ENCODE results near the gene LMTK3. TPM values are rescaled to one million over a fixed set of nuclear protein-coding genes. Genes with fewer than 3 reads are reported as not detected.
"Not testable (repeated sequence)": the region's sequence is repeated elsewhere in the genome, so short reads cannot be mapped to it uniquely, and the experiment has no call there.

LMTK3 gene
- total RNA-seq, 1 experiment from 2014 or later = 3.0 TPM

DNA sequence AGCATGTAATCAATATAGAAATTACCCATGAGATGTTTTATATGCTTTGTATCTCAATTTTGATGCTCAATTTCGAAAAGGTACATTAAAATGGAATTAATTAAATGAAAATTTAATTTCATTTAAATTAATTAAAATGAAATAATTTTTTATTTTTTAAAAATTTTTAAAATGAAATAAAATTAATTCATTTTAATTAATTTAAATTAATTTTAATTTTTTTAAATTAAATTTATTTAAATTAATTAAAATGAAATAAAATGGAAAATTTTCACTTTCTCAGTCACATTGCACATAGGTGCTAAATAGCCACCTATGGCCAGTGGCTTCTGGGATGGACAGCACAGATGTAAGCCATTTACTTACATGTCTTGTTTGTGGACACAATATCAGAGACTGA, 36.1 kb upstream of the LMTK3 start:
- Histone ChIP-seq H3K36me3 (replicated peaks; ENCODE audit: control insufficient read depth, insufficient read depth, low read length) (no peaks in the 10 kb centered on the region), H3K27me3 (ENCODE audit: control insufficient read depth, insufficient read depth, low read length) (no peaks in the 10 kb centered on the region), H3K4me3 (ENCODE audit: insufficient read depth, low read depth, low read length) (no peak overlapping the region)
- no peak for DNase-seq

DNA sequence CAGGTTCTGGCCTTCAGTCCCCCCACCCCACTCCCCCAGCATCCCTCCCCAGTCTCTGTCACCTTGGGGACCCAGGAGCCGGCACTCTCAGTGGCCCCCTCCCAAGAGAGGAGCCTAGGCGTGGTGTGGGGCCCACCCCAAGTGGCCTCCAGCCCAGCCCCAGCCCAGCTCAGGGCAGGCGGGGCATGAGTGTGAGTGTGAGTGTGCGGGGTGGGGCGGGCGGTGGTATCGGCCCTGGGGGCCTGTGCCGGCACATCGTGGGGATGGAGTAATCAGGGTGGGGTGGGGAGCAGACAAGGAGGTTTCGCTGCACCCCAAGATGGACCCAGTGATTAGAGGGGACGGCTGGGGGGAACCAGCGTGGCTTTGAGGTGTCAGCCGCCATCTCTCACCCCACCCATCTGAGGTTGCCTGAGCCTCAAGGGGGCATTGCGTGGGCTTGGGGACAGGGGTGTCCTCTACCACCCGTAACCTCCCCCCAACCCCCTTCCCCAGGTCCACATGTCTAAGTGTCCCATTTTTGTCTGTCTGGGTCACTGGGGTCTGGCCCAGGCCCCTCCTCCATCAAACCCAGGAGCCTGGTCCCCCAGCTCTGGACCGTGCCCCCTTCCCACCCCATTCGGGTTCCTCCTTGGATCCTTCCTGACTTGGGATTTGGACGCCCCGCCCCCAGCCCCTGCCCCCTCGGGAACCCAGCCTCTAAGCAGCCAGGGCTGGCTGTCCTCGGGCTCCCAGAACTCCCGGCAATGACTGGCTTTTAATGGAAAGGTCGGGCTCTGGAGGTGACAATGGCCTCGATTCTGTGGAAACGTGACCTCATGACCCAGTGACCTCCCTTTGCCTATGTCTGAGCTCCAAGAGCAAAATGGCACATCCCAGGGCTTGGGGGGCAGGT, 33.5 kb upstream of the LMTK3 start:
- H3K27me3 ChIP-seq (ENCODE audit: control insufficient read depth, insufficient read depth, low read length) = no peaks in the 10 kb centered on the region
- no peaks in the 10 kb centered on the region for H3K36me3 ChIP-seq (replicated peaks; ENCODE audit: control insufficient read depth, insufficient read depth, low read length)
- H3K4me3 ChIP-seq (ENCODE audit: insufficient read depth, low read depth, low read length) = no peak overlapping the region
- peak; percentile 88 for DNase-seq

DNA sequence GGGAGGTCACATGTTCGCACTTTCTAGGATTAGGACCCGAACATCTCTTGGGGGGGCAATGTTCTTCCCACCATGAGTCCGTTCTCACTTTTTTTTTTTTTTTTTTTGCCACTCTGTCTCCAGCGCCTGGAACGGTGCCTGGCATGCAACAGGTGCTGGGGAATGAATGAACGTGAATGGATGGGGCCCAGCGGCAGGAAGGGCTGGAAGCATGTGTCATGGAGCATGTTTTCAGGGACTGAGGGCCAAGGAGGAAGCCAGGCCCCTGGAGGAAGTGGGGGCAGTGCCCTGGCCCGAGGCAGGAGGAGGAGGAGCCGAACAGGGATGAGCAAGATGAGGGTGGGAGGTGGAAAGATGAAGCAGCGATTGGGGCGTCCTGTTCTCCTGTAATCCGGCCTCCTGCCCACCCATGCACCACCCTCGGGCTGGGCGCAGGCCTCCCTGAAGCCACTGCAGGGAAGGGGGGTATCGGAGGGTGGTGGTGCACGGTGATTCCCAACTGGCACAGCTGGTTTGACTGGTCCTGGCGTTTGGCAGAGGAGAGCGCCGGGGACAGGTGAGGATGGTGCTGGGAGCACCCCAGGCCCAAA, 31.6 kb upstream of the LMTK3 start:
- no peaks in the 10 kb centered on the region for H3K36me3 ChIP-seq (replicated peaks; ENCODE audit: control insufficient read depth, insufficient read depth, low read length)
- no peaks in the 10 kb centered on the region for H3K27me3 ChIP-seq (ENCODE audit: control insufficient read depth, insufficient read depth, low read length)
- DNase-seq = peak; percentile 66
- H3K4me3 ChIP-seq (ENCODE audit: insufficient read depth, low read depth, low read length) = no peak overlapping the region

DNA sequence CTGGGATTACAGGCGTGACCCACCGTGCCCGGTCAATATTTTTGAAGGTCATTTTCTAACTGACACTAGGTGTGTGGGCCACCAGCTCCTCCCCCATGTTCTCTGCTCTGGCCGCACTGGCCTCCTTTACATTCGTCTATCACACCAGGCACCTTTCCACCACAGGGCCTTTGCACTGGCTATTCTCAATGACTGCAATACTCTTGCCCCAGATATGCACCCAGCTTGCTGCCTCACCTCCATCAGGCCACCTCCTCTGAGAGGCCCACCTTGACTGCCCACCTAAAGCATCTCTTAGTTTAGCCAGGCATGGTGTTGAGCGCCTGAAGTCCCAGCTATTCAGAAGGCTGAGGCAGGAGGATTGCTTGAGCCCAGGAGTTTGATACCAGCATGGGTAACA, 30.2 kb upstream of the LMTK3 start:
- Histone ChIP-seq H3K4me3 (ENCODE audit: insufficient read depth, low read depth, low read length) (no peak overlapping the region), H3K27me3 (ENCODE audit: control insufficient read depth, insufficient read depth, low read length) (no peaks in the 10 kb centered on the region), H3K36me3 (replicated peaks; ENCODE audit: control insufficient read depth, insufficient read depth, low read length) (no peaks in the 10 kb centered on the region)
- no peak for DNase-seq

DNA sequence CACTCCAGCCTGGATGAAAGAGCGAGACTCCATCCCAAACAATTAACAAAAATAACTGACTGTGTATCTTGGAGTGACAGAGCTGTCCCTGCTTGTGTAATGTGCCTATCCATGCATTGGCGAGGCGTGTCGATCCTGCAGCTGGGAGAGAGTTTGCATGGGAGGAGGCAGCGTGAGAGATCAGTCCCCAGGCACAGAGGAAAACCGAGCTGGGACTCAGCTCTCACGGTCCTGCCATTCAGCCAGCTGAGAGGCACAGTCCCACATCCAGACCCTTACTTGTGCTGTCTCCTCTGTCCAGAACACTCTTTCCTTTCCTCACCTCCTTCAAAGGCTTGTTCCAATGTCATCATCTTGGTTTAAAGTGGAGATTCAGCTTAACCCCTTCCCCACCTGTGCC, 28.5 kb upstream of the LMTK3 start:
- no peaks in the 10 kb centered on the region for H3K27me3 ChIP-seq (ENCODE audit: control insufficient read depth, insufficient read depth, low read length)
- DNase-seq = no peak
- no peaks in the 10 kb centered on the region for H3K36me3 ChIP-seq (replicated peaks; ENCODE audit: control insufficient read depth, insufficient read depth, low read length)
- H3K4me3 ChIP-seq (ENCODE audit: insufficient read depth, low read depth, low read length) = no peak overlapping the region

DNA sequence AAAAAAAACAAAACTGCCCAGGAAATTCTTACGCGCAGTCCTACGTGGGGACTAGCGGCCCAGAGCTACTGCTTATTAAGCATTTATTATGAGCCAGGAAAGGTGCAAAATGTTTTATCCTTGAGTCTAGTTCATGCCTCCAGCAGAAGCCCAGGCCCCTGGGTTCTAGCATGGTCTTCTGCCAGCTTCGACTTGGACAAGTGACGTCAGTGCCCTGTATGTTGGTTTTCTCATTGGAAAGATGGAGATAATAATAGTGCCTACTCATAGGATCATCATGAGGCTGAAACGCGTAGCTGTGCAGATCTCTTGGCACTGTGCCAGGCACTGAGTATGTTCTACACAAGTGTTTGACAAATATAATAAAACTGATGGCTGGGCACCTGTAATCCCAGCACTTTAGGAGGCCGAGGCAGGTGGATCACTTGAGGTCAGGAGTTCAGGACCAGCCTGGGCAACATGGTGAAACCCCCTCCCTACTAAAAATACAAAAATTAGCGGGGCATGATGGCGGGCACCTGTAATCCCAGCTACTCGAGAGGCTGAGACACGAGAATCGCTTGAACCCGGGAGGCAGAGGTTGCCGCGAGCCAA, 28.0 kb upstream of the LMTK3 start:
- no peaks in the 10 kb centered on the region for H3K27me3 ChIP-seq (ENCODE audit: control insufficient read depth, insufficient read depth, low read length)
- DNase-seq = no peak
- no peaks in the 10 kb centered on the region for H3K36me3 ChIP-seq (replicated peaks; ENCODE audit: control insufficient read depth, insufficient read depth, low read length)
- H3K4me3 ChIP-seq (ENCODE audit: insufficient read depth, low read depth, low read length) = no peak overlapping the region

DNA sequence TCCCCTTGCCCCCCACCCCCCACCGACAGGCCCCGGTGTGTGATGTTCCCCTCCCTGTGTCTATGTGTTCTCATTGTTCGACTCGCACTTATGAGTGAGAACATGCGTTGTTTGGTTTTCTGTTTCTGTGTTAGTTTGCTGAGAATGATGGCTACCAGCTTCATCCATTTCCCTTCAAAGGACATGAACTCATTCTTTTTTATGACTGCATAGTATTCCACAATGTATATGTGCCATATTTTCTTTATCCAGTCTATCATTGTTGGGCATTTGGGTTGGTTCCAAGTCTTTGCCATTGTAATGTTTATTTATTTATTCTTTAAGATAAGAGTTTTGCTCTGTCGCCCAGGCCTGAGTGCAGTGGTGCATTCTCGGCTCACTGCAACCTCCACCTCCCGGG, 26.4 kb upstream of the LMTK3 start:
- H3K36me3 ChIP-seq (replicated peaks; ENCODE audit: control insufficient read depth, insufficient read depth, low read length); H3K27me3 ChIP-seq (ENCODE audit: control insufficient read depth, insufficient read depth, low read length); H3K4me3 ChIP-seq (ENCODE audit: insufficient read depth, low read depth, low read length); DNase-seq: not testable (repeated sequence)

DNA sequence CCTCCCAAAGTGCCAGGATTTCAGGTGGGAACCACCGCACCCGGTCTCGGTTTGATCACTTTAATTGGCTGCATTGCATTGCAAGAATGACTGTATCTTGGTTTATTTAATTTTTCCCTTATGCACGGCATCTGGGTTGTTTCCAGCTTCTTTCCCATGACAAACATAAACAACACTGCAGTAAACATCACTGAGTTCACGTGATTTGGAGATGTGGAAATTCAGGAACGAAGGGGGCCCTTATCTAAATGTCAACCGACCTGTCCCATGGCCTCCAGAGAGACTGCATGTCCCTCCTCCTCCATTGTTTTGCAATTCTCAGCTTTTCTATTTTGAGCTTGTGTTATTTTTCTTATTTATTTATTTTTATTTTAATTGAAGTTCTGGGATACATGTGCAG, 25.9 kb upstream of the LMTK3 start:
- DNase-seq = no peak
- no peaks in the 10 kb centered on the region for H3K36me3 ChIP-seq (replicated peaks; ENCODE audit: control insufficient read depth, insufficient read depth, low read length)
- H3K27me3 ChIP-seq (ENCODE audit: control insufficient read depth, insufficient read depth, low read length) = no peaks in the 10 kb centered on the region
- H3K4me3 ChIP-seq (ENCODE audit: insufficient read depth, low read depth, low read length) = no peak overlapping the region

DNA sequence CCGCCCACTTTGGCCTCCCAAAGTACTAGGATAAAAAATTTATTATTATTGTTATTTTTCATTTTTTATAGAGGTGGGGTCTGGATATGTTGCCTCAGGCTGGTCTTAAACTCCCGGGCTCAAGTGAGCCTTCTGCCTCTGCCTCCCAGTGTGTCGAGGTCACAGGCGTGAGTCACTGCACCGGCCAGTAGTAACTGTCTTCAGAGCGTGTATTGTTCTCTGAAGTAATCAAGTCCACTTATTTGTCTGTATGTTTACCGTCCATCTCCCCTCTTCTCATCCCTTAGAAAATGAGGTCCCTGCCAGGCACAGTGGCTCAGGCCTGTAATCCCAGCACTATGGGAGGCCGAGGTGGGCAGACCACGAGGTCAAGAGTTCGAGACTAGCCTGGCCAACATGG, 22.1 kb upstream of the LMTK3 start:
- no peaks in the 10 kb centered on the region for H3K36me3 ChIP-seq (replicated peaks; ENCODE audit: control insufficient read depth, insufficient read depth, low read length)
- no peak overlapping the region for H3K4me3 ChIP-seq (ENCODE audit: insufficient read depth, low read depth, low read length)
- no peak for DNase-seq
- no peaks in the 10 kb centered on the region for H3K27me3 ChIP-seq (ENCODE audit: control insufficient read depth, insufficient read depth, low read length)

DNA sequence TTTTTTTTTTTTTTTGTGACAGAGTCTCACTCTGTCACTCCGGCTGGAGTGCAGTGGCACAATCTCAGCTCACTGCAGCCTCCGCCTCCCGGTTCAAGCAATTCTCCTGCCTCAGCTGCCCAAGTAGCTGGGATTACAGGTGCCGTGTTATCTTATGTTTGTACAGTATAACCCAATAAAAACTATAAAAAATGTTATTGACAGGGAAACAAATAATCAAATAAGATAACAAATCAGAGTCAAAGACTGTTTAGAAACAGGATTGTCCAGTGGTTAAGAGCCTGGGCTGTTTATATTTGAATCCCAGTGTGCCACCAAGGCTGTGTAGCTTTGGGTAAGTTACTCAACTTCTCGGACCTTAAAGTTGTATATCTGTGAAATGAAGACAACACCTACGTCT, 19.1 kb upstream of the LMTK3 start:
- Histone ChIP-seq H3K36me3 (replicated peaks; ENCODE audit: control insufficient read depth, insufficient read depth, low read length) (no peaks in the 10 kb centered on the region), H3K4me3 (ENCODE audit: insufficient read depth, low read depth, low read length) (no peak overlapping the region), H3K27me3 (ENCODE audit: control insufficient read depth, insufficient read depth, low read length) (no peaks in the 10 kb centered on the region)
- no peak for DNase-seq

DNA sequence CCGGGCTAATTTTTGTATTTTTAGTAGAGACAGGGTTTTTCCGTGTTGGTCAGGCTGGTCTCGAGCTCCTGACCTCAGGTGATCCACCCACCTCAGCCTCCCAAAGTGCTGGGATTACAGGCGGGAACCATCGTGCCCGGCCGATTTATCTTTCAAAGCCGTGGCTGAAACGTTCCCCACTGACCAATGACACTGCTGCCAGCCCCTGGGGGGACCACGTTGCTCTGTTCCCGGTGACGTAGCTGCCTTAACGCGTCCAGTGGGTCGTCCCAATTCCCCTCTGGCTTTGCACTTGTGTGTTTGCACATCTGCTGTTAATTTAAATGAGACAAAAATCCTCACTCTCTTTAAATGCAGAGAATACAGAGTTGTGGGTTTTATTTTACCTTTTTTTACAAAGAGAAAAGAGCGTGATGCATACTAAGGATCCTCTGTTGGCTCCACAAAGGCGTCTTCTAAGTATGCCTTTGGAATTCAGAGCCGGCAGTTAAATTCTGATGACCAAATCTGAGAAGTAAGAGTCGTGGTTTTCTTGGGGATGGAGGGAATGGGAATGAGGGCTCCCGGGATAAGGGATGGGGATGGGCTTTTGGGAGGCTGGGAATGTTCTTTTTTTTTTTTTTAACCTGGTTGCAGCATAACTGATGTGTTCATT, 18.6 kb upstream of the LMTK3 start:
- no peaks in the 10 kb centered on the region for H3K27me3 ChIP-seq (ENCODE audit: control insufficient read depth, insufficient read depth, low read length)
- no peak for DNase-seq
- H3K4me3 ChIP-seq (ENCODE audit: insufficient read depth, low read depth, low read length) = no peak overlapping the region
- H3K36me3 ChIP-seq (replicated peaks; ENCODE audit: control insufficient read depth, insufficient read depth, low read length) = no peaks in the 10 kb centered on the region

DNA sequence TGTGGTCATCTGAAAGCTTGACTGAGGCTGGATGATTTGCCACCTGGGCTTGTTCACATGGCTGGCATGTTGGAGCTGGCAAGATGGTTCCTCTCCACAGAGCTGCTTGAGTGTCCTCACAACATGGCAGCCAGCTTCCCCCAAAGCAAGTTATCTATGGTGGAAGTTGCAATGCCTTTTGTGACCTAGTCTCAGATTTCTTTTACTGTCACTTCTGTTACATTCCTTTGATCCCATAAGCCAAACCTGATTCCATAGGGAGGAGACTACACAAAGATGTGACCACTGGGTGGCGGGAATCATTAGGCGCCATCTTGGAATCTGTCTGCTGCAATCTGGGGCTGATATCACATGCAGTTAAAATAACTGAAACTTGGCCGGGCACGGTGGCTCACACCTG, 17.5 kb upstream of the LMTK3 start:
- DNase-seq = no peak
- no peaks in the 10 kb centered on the region for H3K27me3 ChIP-seq (ENCODE audit: control insufficient read depth, insufficient read depth, low read length)
- H3K4me3 ChIP-seq (ENCODE audit: insufficient read depth, low read depth, low read length) = no peak overlapping the region
- no peaks in the 10 kb centered on the region for H3K36me3 ChIP-seq (replicated peaks; ENCODE audit: control insufficient read depth, insufficient read depth, low read length)

DNA sequence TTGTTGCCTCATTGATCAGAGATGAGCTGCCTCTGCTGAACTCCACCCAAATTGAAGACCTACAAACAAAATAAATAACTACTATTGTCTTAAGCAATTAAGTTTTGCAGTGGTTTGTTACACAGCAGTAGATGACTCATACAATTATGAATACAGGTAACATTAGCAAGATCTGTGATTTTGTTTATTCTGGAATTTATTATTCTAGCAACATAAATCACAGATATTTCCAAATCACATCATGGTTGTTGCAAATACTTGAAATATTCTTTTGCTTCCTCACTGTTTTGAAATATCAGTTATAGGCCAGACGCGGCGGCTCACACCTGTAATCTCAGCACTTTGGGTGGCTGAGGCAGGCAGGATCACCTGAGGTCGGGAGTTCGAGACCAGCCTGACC, 13.1 kb upstream of the LMTK3 start:
- DNase-seq = no peak
- Histone ChIP-seq H3K4me3 (ENCODE audit: insufficient read depth, low read depth, low read length) (no peak overlapping the region), H3K36me3 (replicated peaks; ENCODE audit: control insufficient read depth, insufficient read depth, low read length) (no peaks in the 10 kb centered on the region), H3K27me3 (ENCODE audit: control insufficient read depth, insufficient read depth, low read length) (no peaks in the 10 kb centered on the region)

DNA sequence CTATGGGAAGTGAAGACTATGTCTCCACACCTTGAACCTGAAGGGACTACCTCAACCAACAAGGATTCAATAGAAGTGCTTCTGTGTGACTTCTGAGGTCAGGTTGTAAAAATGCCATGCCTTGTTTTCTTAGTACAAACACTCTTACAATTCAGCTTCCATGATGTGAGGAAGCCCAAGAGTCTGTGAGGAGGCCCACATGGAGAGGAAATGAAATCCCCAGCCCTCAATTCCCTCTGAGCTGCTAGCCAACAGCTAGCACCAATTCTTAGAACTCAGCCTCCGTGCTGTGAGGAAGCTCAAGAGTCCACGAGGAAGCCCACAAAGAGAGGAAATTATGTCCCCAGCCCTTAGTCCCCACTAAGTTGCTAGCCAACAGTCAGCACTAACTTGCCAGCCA, 12.6 kb upstream of the LMTK3 start:
- no peak overlapping the region for H3K4me3 ChIP-seq (ENCODE audit: insufficient read depth, low read depth, low read length)
- DNase-seq = no peak
- no peaks in the 10 kb centered on the region for H3K27me3 ChIP-seq (ENCODE audit: control insufficient read depth, insufficient read depth, low read length)
- no peaks in the 10 kb centered on the region for H3K36me3 ChIP-seq (replicated peaks; ENCODE audit: control insufficient read depth, insufficient read depth, low read length)

DNA sequence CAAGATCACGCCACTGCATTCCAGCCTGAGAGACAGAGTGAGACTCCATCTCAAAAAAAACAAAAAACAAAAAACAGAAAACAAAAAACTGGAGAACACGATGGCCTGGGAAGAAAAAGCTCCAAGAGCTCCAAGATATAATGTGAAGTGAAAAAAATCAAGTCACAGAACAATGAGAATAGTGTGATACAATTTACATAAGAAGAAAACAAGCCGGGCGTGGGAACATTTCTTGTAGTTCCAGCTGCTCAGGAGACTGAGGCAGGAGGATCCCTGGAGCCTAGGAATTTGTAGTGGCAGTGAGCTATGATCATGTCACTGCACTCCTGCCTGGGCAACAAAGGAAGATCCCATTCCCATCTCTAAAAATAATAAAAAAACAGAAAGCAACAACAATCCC, 8.5 kb upstream of the LMTK3 start:
- no peak overlapping the region for H3K4me3 ChIP-seq (ENCODE audit: insufficient read depth, low read depth, low read length)
- DNase-seq = no peak
- no peaks in the 10 kb centered on the region for H3K36me3 ChIP-seq (replicated peaks; ENCODE audit: control insufficient read depth, insufficient read depth, low read length)
- no peaks in the 10 kb centered on the region for H3K27me3 ChIP-seq (ENCODE audit: control insufficient read depth, insufficient read depth, low read length)
